GM12892 (cell line): Measurements from ENCODE around the gene LPGAT1.

ENCODE experiments used
- POLR2A ChIP-seq: IDR thresholded peaks from 2 replicates; pipeline ENCODE4 v1.6.1; 2011; ENCODE audit warnings: low read depth, low read length, control low read depth
- POLR2AphosphoS5 ChIP-seq: IDR thresholded peaks from 2 replicates; pipeline ENCODE4 v1.6.1; 2011; ENCODE audit warnings: low read depth, low read length, control low read depth
- TAF1 ChIP-seq: IDR thresholded peaks from 2 replicates; pipeline ENCODE4 v1.6.1; 2011; ENCODE audit warnings: low read depth, mild to moderate bottlenecking, control low read depth, low read length, borderline replicate concordance

DNA sequence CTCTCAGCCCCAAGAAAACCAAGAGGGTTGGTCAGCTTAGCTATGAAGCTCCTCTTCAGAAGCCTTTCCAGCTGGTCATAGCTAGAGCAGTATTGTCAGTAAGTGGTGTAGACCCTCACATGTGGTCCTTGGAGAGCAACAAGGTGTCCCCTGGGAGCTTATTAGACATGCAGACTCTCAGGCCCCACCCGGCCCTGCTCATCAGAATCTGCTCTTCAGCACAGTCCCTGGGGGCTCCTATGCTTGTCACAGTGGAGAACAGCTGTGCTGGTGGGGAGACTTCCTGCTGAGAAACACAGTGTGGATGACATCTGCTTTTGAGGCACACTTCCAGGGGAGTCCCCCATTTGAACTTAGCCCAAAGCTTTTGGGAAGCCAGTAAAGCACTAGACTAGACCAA is 133.2 kb downstream of the LPGAT1 start:
- no peak for TF ChIP-seq POLR2AphosphoS5
- TF ChIP-seq POLR2A, result no peak
- no peak for TF ChIP-seq TAF1
